Karpas-422 (cell line): Measurements from ENCODE around the gene WIPI1. TPM values are rescaled to one million over a fixed set of nuclear protein-coding genes. Genes with fewer than 3 reads are reported as not detected.

ENCODE experiments used
- DNase-seq: peaks from one replicate; pipeline ENCODE4 v3.0.0-alpha.2; 2015
- H2AFZ ChIP-seq: fragments of 200-600 bp; sonication (generic); 2 replicates; pipeline ENCODE4 v1.6.1; 2014; ENCODE audit warnings: antibody characterized with exemption, low read length, mixed read lengths
- H3K27ac ChIP-seq: fragments of 200-600 bp; sonication (generic); 2 replicates; pipeline ENCODE4 v1.5.1; 2014; ENCODE audit warnings: mild to moderate bottlenecking, low read length, moderate library complexity
- H3K27me3 ChIP-seq: fragments of 200-600 bp; sonication (generic); 2 replicates; pipeline ENCODE4 v1.6.1; 2014; ENCODE audit warnings: low read length, mixed read lengths
- H3K36me3 ChIP-seq: fragments of 200-600 bp; sonication (generic); 2 replicates; pipeline ENCODE4 v1.6.1; 2014; ENCODE audit warnings: low read length, mixed read lengths; ENCODE audit not compliant: insufficient read depth
- H3K4me1 ChIP-seq: fragments of 200-600 bp; sonication (generic); 2 replicates; pipeline ENCODE4 v1.6.1; 2014; ENCODE audit warnings: mild to moderate bottlenecking, low read length, mixed read lengths
- H3K4me2 ChIP-seq: fragments of 200-600 bp; sonication (generic); 2 replicates; pipeline ENCODE4 v1.6.1; 2014; ENCODE audit warnings: low read length, low read depth, mild to moderate bottlenecking; ENCODE audit not compliant: poor library complexity, severe bottlenecking
- H3K4me3 ChIP-seq: fragments of 200-600 bp; sonication (generic); 2 replicates; pipeline ENCODE4 v1.5.1; 2014; ENCODE audit warnings: mild to moderate bottlenecking, antibody characterized with exemption, low read length, mixed read lengths
- H3K79me2 ChIP-seq: fragments of 200-600 bp; sonication (generic); 2 replicates; pipeline ENCODE4 v1.6.1; 2014; ENCODE audit warnings: mild to moderate bottlenecking, low read length, mixed read lengths
- H3K9ac ChIP-seq: fragments of 200-600 bp; sonication (generic); 2 replicates; pipeline ENCODE4 v1.6.0; 2014; ENCODE audit warnings: low read length
- H3K9me2 ChIP-seq: fragments of 200-600 bp; sonication (generic), shearing (Covaris generic); replicated peaks from 2 replicates; pipeline ENCODE4 v1.6.0; 2014; ENCODE audit warnings: mild to moderate bottlenecking, low read length, moderate library complexity; ENCODE audit not compliant: insufficient read depth
- H3K9me3 ChIP-seq: fragments of 300-700, 200-600 bp; sonication (generic); 2 replicates; pipeline ENCODE4 v1.6.1; 2014; ENCODE audit warnings: low read length, mixed read lengths
- H4K20me1 ChIP-seq: fragments of 200-600 bp; sonication (generic); 2 replicates; pipeline ENCODE4 v1.6.1; 2014; ENCODE audit warnings: mild to moderate bottlenecking, antibody characterized with exemption, low read length, low read depth; ENCODE audit not compliant: insufficient read depth
- total RNA-seq: library from RNA; depleted of rRNA; stranded (reverse); fragments of >200 nt; shearing (Covaris generic); gene quantifications from 2 replicates; pipeline ENCODE4 v1.2.3, GENCODE V29; 2014; ENCODE audit warnings: low replicate concordance

The WIPI1 gene
- total RNA-seq, 1 experiment from 2014 or later, result 28.7 TPM

DNA sequence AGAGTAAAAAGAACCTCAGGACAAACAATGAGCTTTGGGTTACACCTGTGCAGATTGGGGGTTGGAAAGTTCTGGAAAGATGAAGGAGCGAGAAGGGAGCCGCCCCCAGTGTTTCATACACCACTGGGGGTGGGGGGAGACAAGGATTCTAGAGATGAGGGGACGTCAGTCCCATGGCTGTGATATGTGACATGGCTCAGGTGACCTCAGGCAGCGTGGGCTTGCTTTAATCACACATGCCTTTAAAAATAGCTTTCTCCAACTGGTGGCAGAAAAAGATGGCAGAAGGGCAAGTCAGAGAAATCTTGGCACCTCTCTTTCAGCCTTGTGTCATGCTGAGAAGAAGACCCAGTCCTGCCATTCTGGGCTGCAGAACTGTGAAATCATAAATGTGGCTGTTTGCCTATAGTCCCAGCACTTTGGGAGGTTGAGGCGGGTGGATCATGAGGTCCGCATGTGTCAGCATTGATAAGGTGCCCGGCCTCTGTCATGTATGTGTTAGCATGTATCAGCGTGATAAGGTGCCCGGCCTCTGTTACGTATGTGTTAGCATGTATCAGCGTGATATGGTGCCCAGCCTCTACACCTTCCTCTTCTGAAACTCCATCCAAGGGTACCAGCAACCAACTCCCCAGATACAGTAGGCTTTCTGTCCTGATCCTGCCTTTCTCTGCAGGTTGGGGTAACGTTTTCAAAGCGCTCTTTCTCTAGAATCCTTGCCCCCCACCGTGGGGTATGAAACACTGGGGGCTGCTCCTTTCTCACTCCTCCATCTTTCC lies 25.0 kb downstream of the WIPI1 start:
- no peak for DNase-seq
- Histone ChIP-seq H3K9me2 (no peaks in the 10 kb centered on the region), H3K9ac (no peak overlapping the region), H3K27me3 (no peaks in the 10 kb centered on the region), H3K4me1 (peaks cover 18% of the 10 kb centered on the region), H3K36me3 (no peaks in the 10 kb centered on the region), H3K4me3 (no peak overlapping the region), H3K9me3 (no peaks in the 10 kb centered on the region), H2AFZ (no peak overlapping the region), H3K27ac (no peak overlapping the region), H3K79me2 (no peaks in the 10 kb centered on the region), H4K20me1 (no peaks in the 10 kb centered on the region), H3K4me2 (no peak overlapping the region)

DNA sequence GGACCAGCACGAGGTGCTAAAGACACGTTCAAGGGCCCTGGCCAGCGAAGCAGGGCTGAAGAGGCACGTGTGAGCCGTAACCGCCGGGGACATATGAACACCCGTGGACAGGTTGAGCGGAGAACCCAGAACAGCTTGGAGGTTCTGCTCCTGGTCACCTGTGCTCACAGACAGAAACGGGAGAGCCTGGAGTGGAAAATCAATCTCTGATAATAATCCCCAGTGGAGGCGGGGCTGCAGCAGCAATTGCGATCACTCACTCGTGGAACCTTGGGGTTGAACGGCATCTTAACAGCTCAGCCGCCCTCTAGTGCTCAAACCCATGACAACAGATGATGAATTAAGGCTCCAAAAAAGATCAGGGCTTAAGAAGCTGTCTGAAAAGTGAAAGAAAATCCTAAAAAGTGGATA lies 25.6 kb downstream of the WIPI1 start:
- H3K4me2 ChIP-seq, result no peak overlapping the region
- DNase-seq, result peak; percentile 81
- no peaks in the 10 kb centered on the region for H3K79me2 ChIP-seq
- H4K20me1 ChIP-seq, result no peaks in the 10 kb centered on the region
- H3K36me3 ChIP-seq, result no peaks in the 10 kb centered on the region
- H3K9ac ChIP-seq, result no peak overlapping the region
- H3K27me3 ChIP-seq, result no peaks in the 10 kb centered on the region
- H3K4me1 ChIP-seq, result peaks cover 13% of the 10 kb centered on the region
- no peak overlapping the region for H3K4me3 ChIP-seq
- H2AFZ ChIP-seq, result no peak overlapping the region
- no peak overlapping the region for H3K27ac ChIP-seq
- no peaks in the 10 kb centered on the region for H3K9me2 ChIP-seq
- H3K9me3 ChIP-seq, result no peaks in the 10 kb centered on the region

DNA sequence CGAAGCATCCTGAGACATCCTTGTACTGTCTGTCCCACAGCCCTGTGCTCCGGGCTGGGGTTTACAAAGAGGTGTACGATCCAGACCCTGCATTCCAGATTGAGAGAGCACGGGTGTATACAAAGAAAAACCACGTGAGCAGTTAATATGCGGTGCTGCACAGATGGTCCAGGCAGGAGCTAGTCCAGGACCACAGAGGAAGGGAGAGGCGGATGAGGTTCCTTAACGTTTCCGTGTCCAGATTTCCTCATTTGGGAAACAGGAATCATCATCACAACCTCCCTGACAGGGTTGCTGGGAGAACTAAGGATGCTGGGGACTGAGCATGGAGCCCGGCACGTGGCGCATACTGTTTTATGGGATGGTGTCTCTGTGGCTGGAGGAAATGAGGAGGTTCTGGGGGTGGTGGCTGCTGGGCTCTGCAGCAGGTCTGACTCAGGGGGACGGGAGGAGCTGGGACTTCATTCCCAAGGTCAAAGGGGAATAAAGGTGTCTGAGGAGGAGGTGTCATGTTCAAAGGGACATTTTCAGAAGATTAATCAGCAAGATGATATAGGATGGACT lies 26.2 kb downstream of the WIPI1 start:
- H3K79me2 ChIP-seq, result no peaks in the 10 kb centered on the region
- no peaks in the 10 kb centered on the region for H3K27me3 ChIP-seq
- no peak overlapping the region for H3K4me2 ChIP-seq
- no peak overlapping the region for H2AFZ ChIP-seq
- no peaks in the 10 kb centered on the region for H4K20me1 ChIP-seq
- H3K4me1 ChIP-seq, result peaks cover 8% of the 10 kb centered on the region
- DNase-seq, result no peak
- H3K9me2 ChIP-seq, result no peaks in the 10 kb centered on the region
- no peak overlapping the region for H3K4me3 ChIP-seq
- no peak overlapping the region for H3K9ac ChIP-seq
- no peaks in the 10 kb centered on the region for H3K36me3 ChIP-seq
- H3K9me3 ChIP-seq, result no peaks in the 10 kb centered on the region
- no peak overlapping the region for H3K27ac ChIP-seq

DNA sequence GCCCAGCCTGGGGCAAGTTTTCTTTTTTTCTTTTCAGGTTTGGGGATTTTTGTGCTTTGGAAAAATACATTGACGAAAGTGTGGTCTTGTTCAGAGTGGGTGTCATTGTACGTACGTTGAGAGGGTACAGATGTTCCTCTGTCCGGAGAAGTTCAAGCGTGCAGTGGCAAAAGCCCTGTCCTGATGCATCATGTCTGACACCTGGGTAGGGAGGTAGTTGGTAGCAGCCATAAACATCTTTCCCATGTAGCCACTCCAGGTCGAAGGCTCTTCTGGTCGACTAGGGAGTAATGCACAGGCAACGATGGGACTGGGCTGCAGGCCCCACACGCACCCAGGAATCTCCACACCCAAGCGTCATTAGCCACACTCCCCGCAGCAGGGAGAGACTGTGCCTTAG lies 27.4 kb downstream of the WIPI1 start:
- 0 out of 2 replicates have a peak, but pooled peaks cover 2% of the 10 kb centered on the region for H3K4me1 ChIP-seq

DNA sequence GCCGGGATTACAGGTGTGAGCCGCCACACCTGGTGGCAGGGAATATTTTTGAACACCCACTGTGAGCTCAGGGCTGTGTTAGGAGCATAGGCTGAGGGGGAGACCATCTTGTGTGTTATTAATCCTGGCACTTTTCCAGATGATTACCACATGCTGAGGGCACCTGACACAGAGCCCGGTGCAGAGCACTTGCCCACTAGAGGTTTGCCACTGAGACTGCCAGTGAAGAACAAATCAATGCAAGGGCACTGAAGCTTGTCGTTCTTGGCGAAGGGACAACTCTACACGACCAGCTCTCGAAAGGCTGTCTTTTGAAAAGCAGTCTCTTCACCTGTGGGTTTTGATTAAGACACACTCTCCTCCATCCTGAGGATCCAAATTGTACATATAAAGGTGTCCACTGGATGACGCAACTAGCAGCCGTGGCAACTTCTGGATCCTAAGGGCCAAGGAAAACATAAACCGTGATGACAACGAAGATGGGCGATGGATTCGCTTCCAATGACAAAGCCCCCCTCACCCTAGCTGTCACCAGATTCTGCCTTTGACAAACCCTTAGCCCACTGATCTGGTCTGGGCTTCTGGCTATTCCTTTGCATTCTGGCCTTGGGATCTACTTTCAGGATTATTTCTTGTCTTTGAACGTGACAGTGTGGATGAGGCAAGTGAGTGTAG lies 28.7 kb downstream of the WIPI1 start:
- H3K4me2 ChIP-seq, result no peak overlapping the region
- H3K9me3 ChIP-seq, result no peaks in the 10 kb centered on the region
- H3K9me2 ChIP-seq, result no peaks in the 10 kb centered on the region
- H4K20me1 ChIP-seq, result no peaks in the 10 kb centered on the region
- H3K36me3 ChIP-seq, result no peaks in the 10 kb centered on the region
- H3K4me1 ChIP-seq, result 0 out of 2 replicates have a peak, but pooled peaks cover 2% of the 10 kb centered on the region
- DNase-seq, result no peak
- H3K4me3 ChIP-seq, result no peak overlapping the region
- no peaks in the 10 kb centered on the region for H3K27me3 ChIP-seq
- H2AFZ ChIP-seq, result no peak overlapping the region
- H3K27ac ChIP-seq, result no peak overlapping the region
- H3K9ac ChIP-seq, result no peak overlapping the region
- H3K79me2 ChIP-seq, result no peaks in the 10 kb centered on the region

More for the DNA sequence above, 27.4 kb downstream of the WIPI1 start:
- no peaks in the 10 kb centered on the region for H4K20me1 ChIP-seq
- no peaks in the 10 kb centered on the region for H3K36me3 ChIP-seq
- DNase-seq, result no peak
- H3K4me3 ChIP-seq, result no peak overlapping the region
- no peaks in the 10 kb centered on the region for H3K27me3 ChIP-seq
- H3K4me2 ChIP-seq, result no peak overlapping the region
- H3K9ac ChIP-seq, result no peak overlapping the region
- no peaks in the 10 kb centered on the region for H3K9me2 ChIP-seq
- H3K9me3 ChIP-seq, result no peaks in the 10 kb centered on the region
- H2AFZ ChIP-seq, result no peak overlapping the region
- no peak overlapping the region for H3K27ac ChIP-seq
- H3K79me2 ChIP-seq, result no peaks in the 10 kb centered on the region

DNA sequence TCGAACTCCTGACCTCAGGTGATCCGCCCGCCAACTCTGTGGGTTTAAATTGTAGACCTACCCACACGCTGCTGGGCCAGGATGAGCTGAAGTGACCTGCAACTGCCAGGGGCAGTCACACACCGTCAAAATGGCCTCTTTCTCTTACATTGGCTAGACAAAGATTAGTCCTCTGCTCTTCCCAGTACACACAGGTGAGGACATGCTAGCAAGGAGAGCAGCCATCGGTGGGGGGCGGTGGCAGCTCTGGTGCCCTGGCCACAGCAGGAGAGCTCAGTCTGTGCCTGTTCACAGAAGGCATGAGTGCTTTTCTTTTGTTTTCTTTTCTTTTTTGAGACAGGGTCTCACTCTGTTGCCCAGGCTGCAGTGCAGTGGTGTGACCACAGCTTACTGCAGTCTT lies 29.7 kb downstream of the WIPI1 start:
- H3K4me2 ChIP-seq, result no peak overlapping the region
- H3K36me3 ChIP-seq, result no peaks in the 10 kb centered on the region
- no peak overlapping the region for H3K9ac ChIP-seq
- H3K79me2 ChIP-seq, result no peaks in the 10 kb centered on the region
- no peak overlapping the region for H2AFZ ChIP-seq
- H3K4me1 ChIP-seq, result 0 out of 2 replicates have a peak, but pooled peaks cover 2% of the 10 kb centered on the region
- H4K20me1 ChIP-seq, result no peaks in the 10 kb centered on the region
- no peak overlapping the region for H3K27ac ChIP-seq
- no peak for DNase-seq
- no peaks in the 10 kb centered on the region for H3K27me3 ChIP-seq
- no peak overlapping the region for H3K4me3 ChIP-seq
- no peaks in the 10 kb centered on the region for H3K9me3 ChIP-seq
- H3K9me2 ChIP-seq, result no peaks in the 10 kb centered on the region

DNA sequence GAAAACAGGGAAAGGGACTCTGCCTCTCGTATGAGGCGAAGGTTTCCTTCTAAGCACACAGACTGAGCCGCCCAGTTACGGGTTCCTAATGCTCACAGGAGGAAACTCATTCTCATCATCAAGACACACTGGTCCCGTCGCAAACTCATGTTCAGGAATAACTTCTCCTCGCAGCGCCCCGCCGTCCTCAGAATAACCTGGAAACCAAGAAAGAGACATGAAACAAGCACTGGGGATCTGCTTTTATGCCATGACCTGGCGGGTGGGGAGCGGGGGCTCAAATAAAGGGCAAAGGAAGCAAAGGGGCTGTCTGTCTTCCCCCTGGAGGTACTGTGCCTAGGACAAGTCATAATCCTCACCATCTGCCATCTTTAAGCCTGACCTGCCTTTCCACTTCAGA lies 31.3 kb downstream of the WIPI1 start:
- Histone ChIP-seq H3K4me2 (no peak overlapping the region), H3K9ac (no peak overlapping the region), H3K4me3 (no peak overlapping the region), H3K27ac (no peak overlapping the region), H3K27me3 (no peaks in the 10 kb centered on the region), H2AFZ (no peak overlapping the region), H3K36me3 (no peaks in the 10 kb centered on the region), H3K79me2 (no peaks in the 10 kb centered on the region), H3K9me2 (no peaks in the 10 kb centered on the region), H3K4me1 (no peaks in the 10 kb centered on the region), H3K9me3 (no peaks in the 10 kb centered on the region), H4K20me1 (no peaks in the 10 kb centered on the region)
- DNase-seq, result no peak

DNA sequence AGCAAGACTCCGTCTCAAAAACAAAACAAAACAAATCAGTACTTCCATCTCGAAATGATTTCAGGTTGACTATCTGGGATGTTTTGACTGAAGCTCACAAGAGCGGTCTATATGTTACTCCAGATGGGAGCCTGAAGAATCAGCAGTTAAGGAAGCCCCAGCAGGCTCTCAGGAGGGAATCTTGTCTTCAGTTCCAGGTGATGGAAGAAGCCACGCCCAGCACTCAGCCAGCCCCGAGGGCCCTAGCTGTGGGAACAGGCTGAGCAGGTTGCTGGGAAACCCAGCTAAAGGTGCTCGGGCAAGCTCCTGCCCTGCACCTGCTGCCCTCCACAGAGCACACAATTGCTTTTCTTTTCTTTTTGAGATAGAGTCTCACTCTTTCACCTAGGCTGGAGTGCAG lies 32.4 kb downstream of the WIPI1 start:
- H3K36me3 ChIP-seq, result 0 out of 2 replicates have a peak, but pooled peaks cover 3% of the 10 kb centered on the region
- H3K9ac ChIP-seq, result no peak overlapping the region
- no peak overlapping the region for H2AFZ ChIP-seq
- no peak overlapping the region for H3K4me3 ChIP-seq
- no peaks in the 10 kb centered on the region for H3K79me2 ChIP-seq
- H3K9me3 ChIP-seq, result no peaks in the 10 kb centered on the region
- H3K27me3 ChIP-seq, result no peaks in the 10 kb centered on the region
- H3K4me2 ChIP-seq, result no peak overlapping the region
- no peak overlapping the region for H3K27ac ChIP-seq
- no peaks in the 10 kb centered on the region for H4K20me1 ChIP-seq
- no peaks in the 10 kb centered on the region for H3K4me1 ChIP-seq
- DNase-seq, result no peak
- no peaks in the 10 kb centered on the region for H3K9me2 ChIP-seq
